Measurements from ENCODE around the gene SLC25A36.
"Not testable (repeated sequence)": the region's sequence is repeated elsewhere in the genome, so short reads cannot be mapped to it uniquely, and the experiment has no call there.

The SLC25A36 gene

DNA sequence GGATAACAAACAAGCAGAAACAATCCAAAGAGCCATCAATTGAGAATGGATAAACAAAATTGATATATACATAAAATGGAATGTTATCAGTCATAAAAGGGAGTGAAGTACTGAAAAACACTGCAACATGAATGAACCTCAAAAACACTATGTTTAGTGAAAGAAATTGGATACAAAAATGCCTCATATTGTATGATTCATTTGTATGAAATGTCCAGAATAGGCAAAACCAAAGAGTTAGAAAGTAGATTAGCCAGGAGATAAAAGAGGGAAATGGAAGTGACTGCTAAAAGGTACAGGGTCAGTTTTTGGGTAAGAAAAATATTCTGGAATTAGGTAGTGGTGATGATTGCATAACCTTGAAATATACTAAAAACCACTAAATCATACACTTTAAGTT is 9.8 kb upstream of the SLC25A36 start:
- DNase-seq (ENCODE audit: low spot score): no peak

DNA sequence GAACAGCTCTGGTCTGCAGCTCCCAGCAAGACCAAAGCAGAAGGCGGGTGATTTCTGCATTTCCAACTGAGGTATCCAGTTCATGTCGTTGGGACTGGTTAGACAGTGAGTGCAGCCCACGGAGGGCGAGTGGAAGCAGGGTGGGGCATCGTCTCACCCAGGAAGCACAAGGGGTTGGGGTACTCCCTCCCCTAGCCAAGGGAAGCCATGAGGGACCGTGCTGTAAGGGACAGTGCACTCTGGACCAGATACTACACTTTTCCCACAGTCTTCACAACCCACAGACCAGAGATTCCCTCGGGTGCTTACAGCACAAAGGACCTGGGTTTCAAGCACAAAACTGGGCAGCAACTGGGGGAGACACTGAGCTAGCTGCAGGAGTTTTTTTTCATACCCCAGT is 8.5 kb upstream of the SLC25A36 start:
- DNase-seq (ENCODE audit: low spot score): no peak

DNA sequence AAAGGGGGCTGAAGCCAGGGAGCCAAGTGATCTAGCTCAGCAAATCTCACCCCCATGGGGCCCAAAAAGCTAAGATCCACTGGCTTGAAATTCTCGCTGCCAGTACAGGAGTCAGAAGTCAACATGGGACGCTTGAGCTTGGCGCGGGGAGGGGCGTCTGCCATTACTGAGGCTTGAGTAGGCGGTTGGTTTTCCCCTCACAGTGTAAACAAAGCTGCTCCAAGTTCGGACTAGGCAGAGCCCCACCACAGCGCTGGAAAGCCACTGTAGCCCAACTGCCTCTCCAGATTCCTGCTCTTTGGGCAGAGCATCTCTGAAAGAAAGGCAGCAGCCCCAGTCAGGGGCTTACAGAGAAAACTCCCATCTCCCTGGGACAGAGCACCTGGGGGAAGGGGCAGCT is 8.1 kb upstream of the SLC25A36 start:
- DNase-seq (ENCODE audit: low spot score): no peak

DNA sequence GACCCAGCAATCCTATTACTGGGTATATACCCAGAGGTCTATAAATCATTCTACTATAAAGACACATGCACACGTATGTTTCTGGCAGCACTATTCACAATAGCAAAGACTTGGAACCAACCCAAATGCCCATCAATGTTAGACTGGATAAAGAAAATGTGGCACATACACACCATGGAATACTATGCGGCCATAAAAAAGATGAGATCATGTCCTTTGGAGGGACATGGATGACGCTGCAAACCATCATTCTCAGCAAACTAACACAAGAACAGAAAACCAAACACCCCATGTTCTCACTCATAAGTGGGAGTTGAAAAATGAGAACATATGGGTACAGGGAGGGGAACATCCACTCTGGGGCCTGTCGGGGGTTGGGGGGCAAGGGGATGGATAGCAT is 2.3 kb upstream of the SLC25A36 start:
- not testable (repeated sequence) for DNase-seq (ENCODE audit: low spot score)

DNA sequence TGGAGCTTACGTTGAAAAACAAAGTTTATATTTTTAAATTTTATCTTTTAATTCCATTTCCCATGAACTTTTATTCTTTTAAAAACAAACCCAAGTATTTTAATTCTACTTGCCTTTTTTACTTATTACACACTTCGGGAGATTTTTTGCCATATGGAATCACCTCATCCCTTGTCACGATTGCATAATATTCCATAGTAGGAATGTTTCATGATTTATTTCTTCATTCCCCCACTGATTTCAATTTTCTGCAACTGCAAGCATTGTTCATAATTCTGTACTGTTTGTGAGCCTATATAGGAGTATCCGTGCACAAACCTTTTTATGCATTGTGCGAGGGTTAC is 574 bp upstream of the SLC25A36 start:
- DNase-seq (ENCODE audit: low spot score): no peak

DNA sequence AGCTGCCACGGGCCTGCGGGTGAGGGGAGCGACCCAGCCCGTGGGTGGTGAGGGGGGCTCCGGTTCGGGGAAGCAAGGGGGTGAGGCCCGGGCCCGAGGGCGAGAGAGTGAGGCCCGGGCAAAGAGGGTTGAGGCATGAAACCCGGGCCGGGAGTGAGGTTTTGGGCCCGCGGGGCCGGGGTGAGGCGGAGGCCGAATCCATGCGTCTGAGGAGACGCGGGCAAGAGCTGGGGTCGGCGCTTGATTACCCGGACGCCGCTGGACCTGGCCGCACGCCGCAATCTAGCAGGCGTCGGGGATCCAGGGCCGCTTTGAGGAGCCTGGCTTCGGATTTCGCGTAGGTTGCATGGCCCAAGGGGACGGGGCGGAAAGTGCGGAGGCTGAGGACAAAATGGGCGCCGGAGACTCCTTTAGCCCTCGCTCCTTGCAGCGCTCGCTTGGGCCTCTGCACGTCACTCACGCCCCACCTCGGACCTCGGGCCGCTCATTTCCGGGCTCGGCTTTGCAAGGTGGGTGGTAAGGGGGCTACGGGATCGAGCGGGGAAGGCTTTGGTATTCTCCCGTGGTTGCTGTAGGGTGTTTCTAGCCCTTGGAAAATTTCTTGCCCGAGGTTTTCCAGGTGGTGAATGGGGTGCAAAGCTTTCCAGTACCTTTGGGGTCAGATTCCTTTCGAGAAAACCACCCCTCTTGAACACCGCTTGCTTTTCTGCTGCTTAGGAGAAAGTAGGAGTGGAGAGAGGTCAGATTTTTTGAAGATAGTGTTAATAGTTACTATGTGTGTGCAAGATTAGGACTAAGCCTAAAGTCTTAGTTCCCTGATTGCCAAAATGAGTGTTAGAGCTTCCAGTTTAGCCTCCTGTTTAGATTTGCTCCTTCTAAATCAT is 827 bp downstream of the SLC25A36 start:
- DNase-seq (ENCODE audit: low spot score): peak; percentile 10

DNA sequence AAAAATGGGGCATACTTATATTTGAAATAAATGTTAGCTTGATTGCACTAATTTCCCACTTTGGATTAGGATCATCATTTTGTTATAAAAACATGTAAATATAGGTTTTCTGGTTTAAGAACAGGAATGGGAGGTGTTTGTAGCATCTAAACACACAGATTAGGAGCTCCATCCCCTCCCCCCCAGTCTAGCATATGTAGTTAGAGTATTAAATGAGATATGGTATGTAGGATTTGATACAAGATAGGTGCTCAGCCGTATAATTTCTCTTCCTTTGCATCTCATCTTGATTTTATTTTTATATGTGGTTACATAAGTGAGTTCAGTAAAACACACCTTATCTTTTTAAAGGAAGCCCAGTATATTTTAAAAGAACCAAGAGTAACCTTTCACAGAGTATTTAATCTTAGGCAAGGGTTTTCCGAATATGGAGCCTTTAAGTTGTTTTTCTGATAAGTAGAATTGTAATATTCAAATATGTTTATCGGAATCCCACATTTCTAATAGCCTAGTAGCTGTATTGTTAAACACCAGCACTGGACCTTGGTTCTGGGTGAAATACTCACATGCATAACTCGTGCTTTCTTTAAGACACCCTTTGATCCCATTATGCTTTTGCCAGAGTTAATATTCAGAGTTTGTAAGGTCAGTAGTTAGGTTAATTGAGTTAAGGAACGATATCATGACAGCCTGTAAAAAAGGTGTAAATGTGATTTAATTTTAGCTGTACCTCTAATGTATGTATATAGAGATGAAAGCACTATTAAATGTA is 2.3 kb downstream of the SLC25A36 start:
- DNase-seq (ENCODE audit: low spot score): no peak

DNA sequence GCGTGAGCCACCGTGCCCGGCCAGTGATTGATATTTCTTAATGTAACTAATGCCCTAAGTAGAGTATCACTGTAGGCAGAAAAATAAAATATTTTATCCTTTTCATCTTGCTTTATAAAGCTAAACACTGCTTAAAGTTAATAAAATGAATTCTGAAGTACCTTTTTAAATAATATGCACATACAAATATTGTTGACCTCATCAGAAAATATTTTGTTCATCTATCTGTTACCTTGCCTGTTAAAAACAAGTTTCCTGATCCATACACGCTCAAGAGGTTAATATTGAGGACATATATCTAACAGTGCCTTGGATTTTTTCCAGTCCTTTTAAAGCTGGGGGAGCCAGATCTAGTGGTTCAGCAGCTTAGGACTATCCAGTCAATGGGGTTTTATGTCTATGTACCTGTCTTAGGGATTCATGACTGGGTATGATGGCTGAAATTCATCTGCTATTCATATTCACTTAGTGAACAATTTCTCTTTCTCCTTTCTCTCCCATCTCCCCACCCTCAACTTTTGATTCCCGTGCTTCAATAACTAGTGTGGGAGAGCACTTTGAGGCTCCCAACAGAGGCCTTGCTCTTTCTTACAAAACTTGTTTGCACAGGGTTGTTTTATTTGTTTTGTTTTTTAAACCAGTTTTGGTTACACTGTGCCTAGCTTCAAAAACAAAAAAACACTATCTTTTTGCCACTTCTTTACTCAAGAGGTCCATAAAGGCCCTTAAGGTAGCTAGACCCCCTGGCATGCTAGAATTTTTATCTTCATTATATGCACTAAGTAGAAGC is 7.0 kb downstream of the SLC25A36 start:
- no peak for DNase-seq (ENCODE audit: low spot score)

DNA sequence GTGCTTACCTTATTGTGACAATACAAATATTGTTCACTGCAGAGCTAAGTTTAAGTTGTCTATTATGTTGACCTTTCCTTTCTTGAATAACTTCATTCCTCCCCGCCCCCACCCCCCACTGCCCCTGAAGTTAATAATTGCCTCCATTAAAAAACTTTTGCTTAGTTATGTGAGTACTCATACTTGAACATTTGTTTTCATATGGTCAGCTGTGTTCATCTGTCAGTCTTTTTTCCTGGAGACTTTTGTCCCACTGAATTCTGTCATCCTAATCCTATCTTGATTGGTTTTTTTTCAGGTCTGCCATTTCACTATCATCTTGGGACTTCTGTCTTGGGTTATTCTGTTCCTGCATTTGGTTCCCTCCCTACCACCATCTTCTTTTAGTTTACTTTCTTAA is 8.5 kb downstream of the SLC25A36 start:
- DNase-seq (ENCODE audit: low spot score): no peak

DNA sequence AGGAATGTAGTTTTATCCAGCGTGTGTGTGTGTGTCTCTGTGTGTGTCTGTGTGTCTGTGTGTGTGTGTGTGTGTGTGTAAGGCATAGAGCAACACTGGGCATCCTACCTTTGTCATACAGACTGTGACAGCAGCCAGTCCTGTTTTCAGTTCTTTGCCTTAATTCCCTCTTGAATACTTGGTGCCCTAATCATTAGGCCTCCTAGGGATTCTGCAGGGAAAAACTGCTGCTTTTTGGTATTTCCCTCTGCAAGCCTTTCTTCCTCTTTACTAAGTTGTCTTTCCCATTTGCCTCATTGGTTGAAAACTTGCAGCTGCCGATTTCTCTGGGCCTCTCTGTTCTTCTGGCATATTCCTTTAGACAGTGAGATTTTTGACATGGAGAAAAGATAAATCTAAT is 9.2 kb downstream of the SLC25A36 start:
- DNase-seq (ENCODE audit: low spot score): no peak

DNA sequence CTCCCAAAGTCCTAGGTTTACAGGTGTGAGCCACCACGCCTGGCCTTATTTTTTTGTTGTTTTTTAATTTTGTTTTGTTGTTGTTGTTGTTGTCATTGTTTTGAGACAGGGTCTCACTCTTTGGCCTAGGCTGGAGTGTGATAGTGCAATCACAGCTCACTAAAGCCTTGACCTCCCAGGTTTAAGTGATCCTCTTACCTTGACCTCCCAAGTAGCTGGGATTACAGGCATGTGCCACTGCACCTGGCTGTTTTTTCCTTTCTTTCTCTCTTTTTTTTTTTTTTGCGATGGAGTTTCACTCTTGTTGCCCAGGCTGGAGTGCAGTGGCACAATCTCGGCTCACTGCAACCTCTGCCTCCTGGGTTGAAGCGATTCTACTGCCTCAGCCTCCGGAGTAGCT is 10.1 kb downstream of the SLC25A36 start:
- not testable (repeated sequence) for DNase-seq (ENCODE audit: low spot score)

DNA sequence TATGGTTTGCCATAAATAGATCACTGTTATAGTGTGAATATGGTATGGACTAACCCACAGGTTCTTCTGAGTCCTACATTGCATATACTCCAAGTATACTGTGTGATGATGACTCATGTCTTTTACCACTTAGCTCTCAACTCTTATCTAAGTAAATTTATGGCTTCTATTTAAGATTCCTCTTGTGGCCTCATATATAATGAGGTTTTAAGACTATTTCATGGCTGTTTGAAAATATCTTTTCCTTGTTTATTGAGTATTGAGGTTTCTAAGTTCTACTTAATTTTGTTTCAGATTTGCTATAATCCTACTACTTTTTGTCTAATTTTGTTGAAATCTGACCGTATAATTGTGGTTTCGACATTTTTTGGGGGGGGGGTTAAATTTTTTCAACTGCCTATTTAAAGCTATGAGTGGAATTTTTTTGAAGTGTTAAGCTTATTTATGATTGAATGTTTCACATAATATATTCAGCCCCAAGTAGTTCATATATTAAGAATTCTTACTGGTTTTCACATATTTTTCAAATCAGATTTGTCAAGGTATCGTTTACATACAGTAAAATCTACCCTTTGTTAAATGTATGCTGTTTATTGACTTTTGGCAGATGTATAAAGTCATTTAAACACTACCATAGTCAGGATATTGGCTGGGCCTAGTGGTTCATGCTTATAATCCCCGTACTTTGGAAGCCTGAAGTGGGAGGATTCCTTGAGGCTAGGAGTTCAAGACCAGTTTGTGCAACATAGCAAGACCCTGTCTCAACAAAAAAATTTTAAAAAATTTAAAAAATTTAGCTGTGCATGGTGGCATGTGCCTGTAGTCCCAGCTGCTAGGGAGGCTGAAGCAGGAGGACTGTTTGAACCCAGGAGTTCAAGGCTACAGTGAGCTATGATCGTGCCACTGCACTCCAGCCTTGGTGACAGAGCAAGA is 11.7 kb downstream of the SLC25A36 start:
- DNase-seq (ENCODE audit: low spot score): no peak

DNA sequence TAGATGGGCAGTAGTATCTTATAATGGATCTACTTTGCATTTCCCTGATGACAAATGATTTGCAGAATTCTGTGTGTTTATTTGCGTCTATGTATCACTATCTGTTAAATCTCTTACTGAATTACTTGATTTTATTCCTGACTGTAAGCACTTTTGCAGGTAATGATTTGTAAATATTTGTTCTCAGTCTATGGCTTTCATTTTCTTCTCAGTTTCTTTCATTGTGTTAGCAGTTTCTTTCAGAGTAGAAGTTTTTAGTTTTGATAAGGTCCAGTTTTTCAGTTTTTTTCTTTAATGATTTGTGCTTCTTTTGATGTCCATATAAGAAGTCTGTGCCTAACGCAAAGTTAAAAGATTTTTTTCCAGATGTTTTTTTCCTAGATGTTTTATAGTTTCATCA is 12.9 kb downstream of the SLC25A36 start:
- no peak for DNase-seq (ENCODE audit: low spot score)

DNA sequence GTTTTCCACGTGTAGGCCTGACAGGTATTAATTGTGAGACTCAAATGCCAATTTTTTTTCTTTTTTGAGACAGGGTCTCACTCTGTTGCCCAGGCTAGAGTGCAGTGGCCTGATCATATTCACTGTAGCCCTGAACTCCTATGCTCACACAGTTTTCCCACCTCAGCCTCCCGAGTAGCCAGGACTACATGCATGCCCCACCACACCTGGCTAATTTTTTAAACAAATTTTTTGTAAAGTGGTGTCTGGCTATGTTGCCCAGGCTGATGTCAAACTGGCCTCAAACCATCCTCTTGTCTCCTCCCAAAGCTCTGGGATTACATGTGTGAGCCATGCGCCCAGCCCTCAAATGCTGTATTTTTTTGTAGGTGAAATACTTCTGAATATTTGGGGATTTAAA is 14.0 kb downstream of the SLC25A36 start:
- no peak for DNase-seq (ENCODE audit: low spot score)

DNA sequence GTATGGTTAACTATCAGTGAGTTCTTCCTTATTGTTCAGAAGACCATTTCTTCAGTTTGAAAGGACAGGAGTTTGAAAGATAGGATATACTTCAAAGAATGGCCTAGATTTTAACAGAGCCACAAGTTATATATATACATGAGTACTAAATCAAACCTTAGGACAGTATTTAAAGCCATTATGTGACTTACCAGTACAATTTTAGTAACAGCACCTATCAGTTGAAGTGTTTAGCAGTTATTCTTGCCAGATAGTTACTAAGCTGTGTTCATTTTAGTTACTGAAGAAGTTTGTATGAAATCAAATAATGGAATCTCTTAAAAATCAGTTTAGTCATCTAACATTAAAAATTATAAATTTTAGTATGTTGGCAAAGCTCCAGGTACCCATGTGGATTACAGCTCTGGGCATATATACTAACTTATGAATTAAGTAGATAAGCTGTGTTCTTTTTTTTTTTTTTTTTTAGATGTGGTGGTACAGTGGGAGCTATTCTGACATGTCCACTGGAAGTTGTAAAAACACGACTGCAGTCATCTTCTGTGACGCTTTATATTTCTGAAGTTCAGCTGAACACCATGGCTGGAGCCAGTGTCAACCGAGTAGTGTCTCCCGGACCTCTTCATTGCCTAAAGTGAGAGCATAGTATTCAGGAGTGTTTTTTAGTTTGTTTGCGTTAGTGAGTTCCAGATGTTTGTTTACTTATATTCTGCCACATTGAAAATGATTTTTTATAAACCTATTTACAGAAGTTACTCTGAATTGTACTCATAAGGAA is 14.6 kb downstream of the SLC25A36 start:
- DNase-seq (ENCODE audit: low spot score): no peak

DNA sequence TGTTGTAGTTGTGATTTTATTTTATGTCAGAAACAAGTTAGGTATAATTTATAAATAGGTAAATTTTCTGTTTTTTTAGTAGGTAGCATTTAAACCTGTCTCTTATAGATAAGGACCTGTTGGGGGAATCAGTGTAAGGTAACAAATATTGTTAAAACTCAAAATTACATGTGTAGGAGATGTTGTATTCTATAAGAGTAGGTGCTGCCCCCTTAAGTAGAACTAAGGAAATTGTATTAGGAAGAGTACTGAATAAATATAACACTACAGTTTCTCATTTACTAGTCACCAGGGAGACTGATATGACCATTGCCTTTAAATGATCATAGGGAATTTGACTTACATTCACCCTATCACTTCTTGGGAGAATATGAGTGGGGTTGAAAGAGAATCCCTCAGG is 31.2 kb downstream of the SLC25A36 start:
- peak; percentile 6 for DNase-seq (ENCODE audit: low spot score)

DNA sequence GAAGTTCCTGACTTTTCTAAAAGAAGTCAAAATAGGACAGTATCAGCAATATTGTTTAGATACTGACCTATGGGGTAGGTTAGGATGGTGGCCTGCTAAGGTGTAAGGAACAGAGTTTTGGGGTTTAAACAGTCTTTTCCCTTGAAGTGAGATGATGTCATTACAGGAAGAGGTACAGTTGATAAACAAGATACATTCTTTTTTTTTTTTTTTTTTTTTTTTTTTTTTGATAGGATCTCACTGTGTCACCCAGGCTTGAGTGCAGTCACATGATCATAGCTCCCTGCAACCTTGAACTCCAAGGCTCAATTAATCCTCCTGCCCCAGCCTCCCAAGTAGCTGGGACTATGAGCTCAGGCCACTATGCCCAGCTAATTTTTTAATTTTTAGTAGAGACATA is 33.3 kb downstream of the SLC25A36 start:
- DNase-seq (ENCODE audit: low spot score): no peak

DNA sequence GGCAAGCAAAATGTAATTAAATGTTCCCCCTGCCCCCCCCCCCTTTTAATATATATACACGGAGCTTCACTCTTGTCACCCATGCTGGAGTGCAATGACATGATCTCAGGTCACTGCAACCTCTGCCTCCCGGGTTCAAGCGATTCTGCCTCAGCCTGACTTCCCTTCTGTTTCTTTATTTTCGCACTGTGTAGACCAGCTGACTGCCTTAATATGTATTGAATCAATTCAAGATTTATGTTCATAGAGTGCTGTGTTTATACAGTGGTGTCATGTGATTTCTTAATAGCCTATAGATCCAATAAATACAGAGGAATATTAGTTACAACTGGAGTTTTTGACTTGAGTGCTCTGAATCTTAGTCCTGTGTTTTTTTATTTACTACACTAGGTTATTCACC is 39.0 kb downstream of the SLC25A36 start:
- DNase-seq (ENCODE audit: low spot score): no peak

DNA sequence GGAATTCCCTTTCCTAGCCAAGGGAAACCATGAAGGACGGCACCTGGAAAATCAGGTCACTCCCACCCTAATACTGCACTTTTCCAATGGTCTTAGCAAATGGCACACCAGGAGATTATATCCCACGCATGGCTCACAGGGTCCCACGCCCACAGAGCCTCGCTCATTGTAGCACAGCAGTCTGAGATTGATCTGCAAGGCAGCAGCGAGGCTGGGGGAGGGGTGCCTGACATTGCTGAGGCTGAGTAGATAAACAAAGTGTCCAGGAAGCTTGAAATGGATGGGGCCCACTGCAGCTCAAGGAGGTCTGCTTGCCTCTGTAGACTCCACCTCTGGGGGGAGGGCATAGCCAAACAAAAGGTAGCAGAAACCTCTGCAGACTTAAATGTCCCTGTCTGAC is 46.2 kb downstream of the SLC25A36 start:
- DNase-seq (ENCODE audit: low spot score): not testable (repeated sequence)

DNA sequence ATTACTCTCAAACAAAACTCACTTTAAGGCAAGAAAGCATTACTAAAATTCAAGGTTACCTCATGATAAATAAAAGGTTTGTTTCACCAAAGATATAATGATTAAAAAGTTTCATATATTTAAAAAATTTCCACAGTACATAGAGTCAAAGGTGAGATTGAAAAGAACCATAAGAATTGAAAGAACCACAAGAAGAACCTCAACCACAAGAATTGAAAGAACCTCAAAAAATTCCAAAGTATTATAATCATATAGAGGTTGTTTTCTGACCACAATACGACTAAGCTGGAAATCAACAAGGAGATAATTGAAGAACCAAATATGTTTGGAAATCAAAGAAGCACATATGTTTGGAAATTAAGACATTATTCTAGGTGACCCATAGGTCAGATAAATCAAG is 52.7 kb downstream of the SLC25A36 start:
- DNase-seq (ENCODE audit: low spot score): no peak

DNA sequence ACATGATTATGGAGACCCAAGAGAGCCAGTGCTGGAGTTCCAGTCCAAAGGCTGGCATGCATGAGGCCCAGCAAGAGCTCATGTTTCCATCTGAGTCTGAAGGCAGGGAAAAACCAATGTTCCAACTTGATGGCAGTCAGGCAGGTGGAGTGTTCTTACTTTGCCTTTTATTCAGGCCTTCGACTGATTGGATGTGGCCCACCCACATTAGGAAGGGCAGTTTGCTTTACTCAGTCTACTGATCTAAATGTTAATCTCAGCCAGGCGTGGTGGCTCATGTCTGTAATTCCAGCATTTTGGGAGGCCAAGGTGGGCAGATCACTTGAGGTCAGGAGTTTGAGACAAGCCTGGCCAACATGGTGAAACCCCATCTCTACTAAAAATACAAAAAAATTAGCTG is 53.2 kb downstream of the SLC25A36 start:
- not testable (repeated sequence) for DNase-seq (ENCODE audit: low spot score)
